ENCODE data around the gene ZNF488. TPM values are rescaled to one million over a fixed set of nuclear protein-coding genes. Genes with fewer than 3 reads are reported as not detected.

ZNF488 gene
- total and polyA plus RNA-seq, 8 donors = 0.38 to 3.1 (median 2.0) TPM

DNA sequence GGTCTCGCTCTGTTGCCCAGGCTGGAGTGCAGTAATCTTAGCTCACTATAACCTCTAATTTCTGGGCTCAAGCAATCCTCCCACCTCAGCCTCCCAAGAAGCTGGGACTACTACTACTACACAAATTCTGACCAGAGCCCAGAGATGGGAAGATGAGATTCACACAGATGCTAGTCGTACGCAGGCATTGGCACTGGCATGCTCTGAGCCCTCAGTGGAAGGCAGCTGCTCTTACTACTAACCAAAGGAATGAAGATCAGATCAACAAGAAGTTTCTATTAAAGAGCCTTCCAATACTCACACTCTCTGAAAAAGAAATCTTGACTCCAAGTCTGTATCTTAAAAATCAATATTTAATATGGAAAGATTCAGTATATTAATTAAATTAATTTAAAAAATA is 51.1 kb downstream of the ZNF488 start:
- no peak for ATAC-seq
- Histone ChIP-seq H3K36me3 (no peaks in the 10 kb centered on the region), H3K27me3 (no peaks in the 10 kb centered on the region), H3K27ac (no peak overlapping the region), H3K4me1 (no peaks in the 10 kb centered on the region), H3K4me3 (no peak overlapping the region), H3K9me3 (no peaks in the 10 kb centered on the region)
- DNase-seq = no peak
- TF ChIP-seq CTCF (IDR thresholded peaks at IDR 0.05) = no peak
- intact Hi-C loops (cut with DNase I) = no loop called here

DNA sequence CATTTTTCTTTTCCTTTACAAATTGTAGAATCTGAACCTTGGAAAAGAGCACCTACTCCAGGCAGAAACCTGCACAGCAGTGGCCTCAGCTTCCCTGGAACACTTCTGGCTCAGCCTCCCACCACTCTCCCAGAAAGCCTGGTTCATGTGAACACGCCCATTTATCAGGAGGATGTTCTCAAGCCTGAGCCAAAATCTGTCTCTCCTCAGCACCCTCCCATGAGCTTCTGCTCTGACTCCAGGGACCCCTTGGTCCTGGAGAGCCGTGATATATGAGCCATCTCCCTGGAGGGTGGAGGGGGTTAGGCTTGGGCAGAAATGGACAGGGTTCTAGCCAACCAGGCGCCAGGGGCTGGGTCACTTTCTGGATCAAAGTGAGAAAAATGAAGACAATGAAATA is 51.7 kb downstream of the ZNF488 start:
- no peaks in the 10 kb centered on the region for H3K36me3 ChIP-seq
- ATAC-seq (no peak), DNase-seq (peak in 1 of 4 donors; percentile 17)
- no peaks in the 10 kb centered on the region for H3K4me1 ChIP-seq
- no peak for TF ChIP-seq CTCF (IDR thresholded peaks at IDR 0.05)
- no peak overlapping the region for H3K27ac ChIP-seq
- H3K27me3 ChIP-seq = no peaks in the 10 kb centered on the region
- no peaks in the 10 kb centered on the region for H3K9me3 ChIP-seq
- intact Hi-C loops (cut with DNase I) = no loop called here
- H3K4me3 ChIP-seq = no peak overlapping the region

DNA sequence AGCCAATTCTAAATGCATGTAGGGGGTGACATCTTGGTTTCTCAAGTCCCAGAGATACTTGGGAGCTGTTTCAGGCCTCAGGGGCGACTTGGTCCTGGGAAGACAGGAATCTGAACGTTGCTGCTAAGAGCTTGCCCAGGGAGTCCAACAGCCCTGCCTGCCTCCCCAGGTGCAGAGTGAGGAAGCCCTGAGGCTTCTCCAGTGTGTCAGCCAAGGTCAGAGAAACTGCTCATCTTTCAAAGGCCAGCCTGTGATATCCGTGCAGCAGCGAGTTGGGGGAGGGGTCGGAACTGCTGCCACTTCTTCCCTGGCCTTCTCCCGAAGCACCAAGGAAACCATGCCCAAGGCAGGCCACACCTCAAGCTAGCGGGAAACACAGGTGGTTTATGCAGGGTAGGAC is 52.1 kb downstream of the ZNF488 start:
- no peaks in the 10 kb centered on the region for H3K36me3 ChIP-seq
- H3K4me3 ChIP-seq = no peak overlapping the region
- intact Hi-C loops (cut with DNase I) = no loop called here
- ATAC-seq (no peak), DNase-seq (peak in 1 of 4 donors; percentile 4)
- H3K4me1 ChIP-seq = no peaks in the 10 kb centered on the region
- H3K27me3 ChIP-seq = no peaks in the 10 kb centered on the region
- TF ChIP-seq CTCF (IDR thresholded peaks at IDR 0.05) = no peak
- H3K9me3 ChIP-seq = no peaks in the 10 kb centered on the region
- no peak overlapping the region for H3K27ac ChIP-seq

- TF ChIP-seq CTCF (IDR thresholded peaks at IDR 0.05) = no peak
- peak in 1 of 4 donors; percentile 42 for DNase-seq
- H3K36me3 ChIP-seq = no peaks in the 10 kb centered on the region
- intact Hi-C loops (cut with DNase I) = no loop called here
- H3K4me1 ChIP-seq = no peaks in the 10 kb centered on the region
- ATAC-seq = no peak
- no peak overlapping the region for H3K27ac ChIP-seq
- H3K9me3 ChIP-seq = no peaks in the 10 kb centered on the region
- no peaks in the 10 kb centered on the region for H3K27me3 ChIP-seq
- no peak overlapping the region for H3K4me3 ChIP-seq
Measured at GRCh38 chr10:47331491-47331890, 52.6 kb downstream of the ZNF488 start.

GRCh38 chr10:47330804-47331203 is 53.3 kb downstream of the ZNF488 start:
- no peaks in the 10 kb centered on the region for H3K27me3 ChIP-seq
- no peak overlapping the region for H3K27ac ChIP-seq
- peak in 1 of 4 donors; percentile 14 for DNase-seq
- no peak for ATAC-seq
- intact Hi-C loops (cut with DNase I) = no loop called here
- no peak overlapping the region for H3K4me3 ChIP-seq
- H3K36me3 ChIP-seq = no peaks in the 10 kb centered on the region
- no peaks in the 10 kb centered on the region for H3K9me3 ChIP-seq
- no peak for TF ChIP-seq CTCF (IDR thresholded peaks at IDR 0.05)
- H3K4me1 ChIP-seq = no peaks in the 10 kb centered on the region

All from left lung (tissue), 10 donors.